Transverse colon (tissue), 4 donors: ENCODE measurements around the gene UBAC1. TPM values are rescaled to one million over a fixed set of nuclear protein-coding genes. Genes with fewer than 3 reads are reported as not detected.

Experiments
- DNase-seq: peaks from one replicate; pipeline ENCODE4 v3.0.0-alpha.2; 2019
- H3K27ac ChIP-seq, 4 donors: fragments of 200-600 bp; sonication (generic); 2 replicates each; pipeline ENCODE4 v1.5.1; 2016 to 2018; ENCODE audit warnings: inconsistent platforms in 4 of 4
- H3K27me3 ChIP-seq: fragments of 200-600 bp; sonication (generic); 2 replicates; pipeline ENCODE4 v1.5.1; 2017; ENCODE audit warnings: inconsistent platforms
- H3K36me3 ChIP-seq, 4 donors: fragments of 200-600 bp; sonication (generic); 2 replicates each; pipeline ENCODE4 v1.5.1; 2017 to 2019; ENCODE audit warnings: inconsistent platforms in 4 of 4
- H3K4me1 ChIP-seq, 4 donors: fragments of 200-600 bp; sonication (generic); 2 replicates each; pipeline ENCODE4 v1.5.1; 2017 to 2020; ENCODE audit warnings: inconsistent platforms in 4 of 4
- H3K4me3 ChIP-seq, 4 donors: fragments of 200-600 bp; sonication (generic); 1 replicate in 1 of 4; 2 replicates in 3 of 4; pipeline versions ENCODE4 v1.5.1 to v1.6.1; 2017 to 2019; ENCODE audit warnings: inconsistent platforms in 4 of 4
- H3K9me3 ChIP-seq, 2 donors: fragments of 200-600 bp; sonication (generic); 2 replicates each; pipeline ENCODE4 v1.5.1; 2017 to 2019; ENCODE audit warnings: inconsistent platforms in 2 of 2
- EP300 ChIP-seq: sonication (generic); formaldehyde crosslinking; IDR thresholded peaks from one replicate; pipeline ENCODE4 v1.6.1; 2017; ENCODE audit warnings: antibody characterized with exemption, low read depth
- POLR2A ChIP-seq: fragments of 450-650 bp; IDR thresholded peaks from one replicate; pipeline ENCODE4 v1.6.1; 2016; ENCODE audit warnings: antibody characterized with exemption, mild to moderate bottlenecking, moderate library complexity
- POLR2AphosphoS5 ChIP-seq, 3 donors: sonication (generic); formaldehyde crosslinking; IDR thresholded peaks; one replicate each; pipeline ENCODE4 v1.6.1; 2016; ENCODE audit warnings: antibody characterized with exemption in 3 of 3
- WGBS, 2 donors: methylation state at CpG; one replicate each; pipeline ENCODE4 v1.1.5; 2018; ENCODE audit warnings: low coverage in 1 of 2; 5-methylcytosine and 5-hydroxymethylcytosine counted together
- in situ Hi-C, 4 donors: fragments of 200-750 bp; cut with MboI; loops; one replicate each; pipeline versions ENCODE4 v1.15.0 to v1.15.1; 2017; ENCODE audit warnings: low sequenced_read_pairs in 3 of 4, low pct_ligation_motif_present in 1 of 4, low pct_unique_long_range_greater_than_20kb in 1 of 4
- intact Hi-C: fragments of 100-400 bp; cut with DNase I; formaldehyde crosslinking; loops from one replicate; pipeline ENCODE4 v1.15.1; 2023; ENCODE audit warnings: low total_unique reads
- total RNA-seq, 4 donors: library from RNA; depleted of rRNA; stranded (reverse); fragments of >200 nt; gene quantifications; one replicate each; pipeline ENCODE4 v1.1.0, GENCODE V29; 2016
- TF ChIP-seq, protein P1 (sequence below), 5 experiments: fragments of 200-600 bp in 3 of 5; fragments of 450-650 bp in 2 of 5; sonication (generic) in 3 of 5; IDR thresholded peaks; 1 replicate in 2 of 5; 2 replicates in 3 of 5; pipeline ENCODE4 v1.5.1; 2016 to 2017; ENCODE audit warnings: antibody characterized with exemption in 5 of 5, inconsistent platforms in 3 of 5, mild to moderate bottlenecking in 2 of 5, moderate library complexity in 1 of 5

The UBAC1 gene
- total RNA-seq, 4 donors from 2014 or later, result 42.6 to 91.9 (median 62.9) TPM

DNA sequence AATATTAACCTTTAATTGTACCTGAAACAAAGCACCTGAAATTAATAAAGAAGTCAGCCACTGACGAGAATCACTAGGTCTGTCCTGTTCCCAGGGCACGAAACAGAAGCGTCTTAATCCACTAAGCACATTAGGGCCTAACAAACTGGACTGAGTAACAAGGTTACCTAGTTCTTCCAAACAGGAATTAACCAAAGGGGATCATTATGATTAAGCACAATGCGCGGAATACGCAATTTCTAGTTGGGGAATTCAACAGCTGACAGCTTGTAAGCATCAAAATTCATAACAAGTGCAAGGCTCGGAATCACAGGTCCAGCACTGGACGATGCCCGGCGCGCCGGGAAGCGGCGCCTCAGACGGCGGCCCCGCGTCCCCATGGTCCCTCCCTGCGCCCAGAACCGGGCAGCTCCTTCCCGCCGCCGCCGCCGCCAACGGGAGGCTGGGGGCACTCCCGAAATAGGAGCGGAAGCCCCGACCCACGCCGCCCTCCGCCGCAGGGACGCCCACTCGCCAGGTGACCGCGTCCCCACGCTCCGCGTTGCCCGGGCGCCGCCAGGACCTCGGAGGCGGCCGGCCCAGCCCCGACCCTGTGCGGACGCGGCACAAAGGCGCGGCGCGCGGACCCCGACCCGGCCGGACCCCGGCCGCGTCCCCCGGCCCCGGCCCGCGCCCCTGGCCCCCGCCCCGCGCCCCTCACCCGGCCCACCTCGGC is 54.7 kb downstream of the UBAC1 start:
- Histone ChIP-seq H3K9me3 (no peaks in the 10 kb centered on the region), H3K27ac (peak overlapping the region; percentile 12 to 75 (median 63)), H3K4me3 (peak overlapping the region; percentile 35 to 80 (median 48)), H3K4me1 (peaks cover 18 to 43% (median 26%) of the 10 kb centered on the region in 4 donors), H3K27me3 (no peaks in the 10 kb centered on the region), H3K36me3 (no peaks in the 10 kb centered on the region)
- WGBS, 2 donors, result 0 to 1% methylated on average over 1 to 21 of the region's 70 CpGs
- in situ Hi-C loops (no loop called here), intact Hi-C loops (loop anchor here (2.0 kb wide), 1 partner anchor 50 kb away; no protein-coding TSS in a partner anchor)
- TF ChIP-seq, protein P1, sequence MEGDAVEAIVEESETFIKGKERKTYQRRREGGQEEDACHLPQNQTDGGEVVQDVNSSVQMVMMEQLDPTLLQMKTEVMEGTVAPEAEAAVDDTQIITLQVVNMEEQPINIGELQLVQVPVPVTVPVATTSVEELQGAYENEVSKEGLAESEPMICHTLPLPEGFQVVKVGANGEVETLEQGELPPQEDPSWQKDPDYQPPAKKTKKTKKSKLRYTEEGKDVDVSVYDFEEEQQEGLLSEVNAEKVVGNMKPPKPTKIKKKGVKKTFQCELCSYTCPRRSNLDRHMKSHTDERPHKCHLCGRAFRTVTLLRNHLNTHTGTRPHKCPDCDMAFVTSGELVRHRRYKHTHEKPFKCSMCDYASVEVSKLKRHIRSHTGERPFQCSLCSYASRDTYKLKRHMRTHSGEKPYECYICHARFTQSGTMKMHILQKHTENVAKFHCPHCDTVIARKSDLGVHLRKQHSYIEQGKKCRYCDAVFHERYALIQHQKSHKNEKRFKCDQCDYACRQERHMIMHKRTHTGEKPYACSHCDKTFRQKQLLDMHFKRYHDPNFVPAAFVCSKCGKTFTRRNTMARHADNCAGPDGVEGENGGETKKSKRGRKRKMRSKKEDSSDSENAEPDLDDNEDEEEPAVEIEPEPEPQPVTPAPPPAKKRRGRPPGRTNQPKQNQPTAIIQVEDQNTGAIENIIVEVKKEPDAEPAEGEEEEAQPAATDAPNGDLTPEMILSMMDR (IDR thresholded peaks at IDR 0.05), result no peak
- TF ChIP-seq POLR2AphosphoS5 (IDR thresholded peaks at IDR 0.05) (no peak), EP300 (no peak), POLR2A (no peak)
- DNase-seq, result peak; percentile 26

DNA sequence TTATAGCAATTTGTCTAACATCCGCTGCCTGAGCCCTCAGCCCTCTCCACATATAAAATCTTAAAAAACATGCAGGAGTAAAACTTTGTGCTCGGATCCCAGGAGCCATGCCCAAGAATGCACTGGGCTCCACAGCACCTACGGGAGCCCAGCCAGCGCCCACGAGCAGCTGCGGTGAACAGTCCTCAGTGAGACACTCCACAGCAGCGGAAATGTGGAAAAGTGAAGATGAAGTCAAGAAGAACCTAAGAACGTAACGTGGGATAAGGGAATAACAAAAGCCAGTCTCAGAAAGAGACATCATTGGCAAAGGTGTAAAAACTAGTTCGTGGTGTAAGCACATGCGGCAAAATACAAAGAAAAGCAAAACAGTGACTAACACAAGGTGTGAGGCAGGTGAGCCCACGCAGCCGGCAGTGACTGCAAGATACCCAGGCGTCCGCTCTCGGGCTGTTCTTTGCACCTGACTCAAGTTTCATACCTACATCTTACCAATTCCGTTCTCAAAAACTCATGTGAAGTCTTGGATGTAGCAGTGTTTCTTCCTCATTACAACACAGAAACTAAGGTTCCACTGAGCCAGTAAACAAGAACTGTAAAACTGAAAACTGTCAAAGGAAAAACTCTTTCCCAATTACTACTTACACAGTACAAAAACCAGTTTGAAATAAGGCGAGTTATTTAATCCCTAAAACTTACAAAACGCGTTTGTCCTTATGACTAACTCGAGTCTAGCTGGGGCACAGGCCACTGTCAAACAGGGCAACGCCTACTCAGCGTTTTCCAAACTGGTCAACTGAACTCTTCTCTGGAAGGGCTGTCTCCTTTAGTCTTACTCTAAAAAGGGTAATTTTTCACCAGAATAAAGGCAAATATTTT is 55.6 kb downstream of the UBAC1 start:
- Histone ChIP-seq H3K4me3 (peak overlapping the region in 3 of 4 donors; percentile 35 to 80 (median 54)), H3K27ac (peak overlapping the region; percentile 12 to 75 (median 63))
- peak; percentile 16 for DNase-seq

DNA sequence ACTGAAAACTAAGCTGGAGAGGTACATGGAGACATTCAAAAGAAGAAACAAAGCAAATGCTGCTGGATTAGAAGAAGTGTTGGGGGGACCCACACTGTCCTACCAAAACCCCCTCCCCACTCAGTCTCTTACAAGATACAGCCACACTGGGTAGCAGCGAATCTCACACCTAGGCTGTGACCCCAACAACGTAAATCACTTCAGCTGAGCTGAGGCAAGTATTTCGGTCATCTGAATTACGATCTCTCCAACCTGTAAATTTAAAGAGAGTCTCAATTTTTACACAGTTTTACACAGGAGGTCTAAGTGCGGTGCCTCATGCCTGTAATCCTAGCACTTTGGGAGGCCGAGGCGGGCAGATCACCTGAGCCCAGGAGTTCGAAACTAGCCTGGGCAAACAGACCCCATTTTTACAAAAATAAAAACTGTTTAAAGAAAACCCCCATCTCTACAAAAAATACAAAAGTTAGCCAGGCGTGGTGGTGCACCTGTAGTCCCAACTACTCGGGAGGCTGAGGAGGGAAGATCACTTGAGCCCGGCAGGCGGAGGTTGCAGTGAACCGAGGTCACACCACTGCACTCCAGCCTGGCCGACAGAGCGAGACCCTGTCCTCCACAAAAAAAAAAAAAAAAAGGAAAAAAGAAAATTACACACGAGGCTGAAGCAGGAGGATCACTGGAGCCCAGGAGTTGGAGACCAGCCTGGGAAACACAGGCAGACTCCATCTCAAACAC is 57.2 kb downstream of the UBAC1 start:
- Histone ChIP-seq H3K4me1 (peaks cover 13 to 33% (median 22%) of the 10 kb centered on the region in 4 donors), H3K27me3 (no peaks in the 10 kb centered on the region)
- in situ Hi-C loops, result no loop called here

More for the DNA sequence above, 55.6 kb downstream of the UBAC1 start:
- Histone ChIP-seq H3K4me1 (peaks cover 18 to 43% (median 26%) of the 10 kb centered on the region in 4 donors), H3K27me3 (no peaks in the 10 kb centered on the region), H3K9me3 (no peaks in the 10 kb centered on the region), H3K36me3 (no peaks in the 10 kb centered on the region)
- TF ChIP-seq, protein P1 (IDR thresholded peaks at IDR 0.05), result no peak
- TF ChIP-seq POLR2AphosphoS5 (IDR thresholded peaks at IDR 0.05) (no peak), EP300 (no peak), POLR2A (no peak)
- in situ Hi-C loops (no loop called here), intact Hi-C loops (loop anchor here (2.0 kb wide), 1 partner anchor 51 kb away; no protein-coding TSS in a partner anchor)
- 43 to 64% methylated on average over 9 to 23 of the region's 23 CpGs for WGBS, 2 donors

More for the DNA sequence above, 57.2 kb downstream of the UBAC1 start:
- no peak overlapping the region for H3K4me3 ChIP-seq
- no peaks in the 10 kb centered on the region for H3K36me3 ChIP-seq
- H3K9me3 ChIP-seq, result no peaks in the 10 kb centered on the region
- intact Hi-C loops, result no loop called here
- no peak overlapping the region for H3K27ac ChIP-seq
- WGBS, 2 donors, result 95 to 96% methylated on average over 15 to 16 of the region's 16 CpGs
- DNase-seq, result no peak
- TF ChIP-seq POLR2A (no peak), POLR2AphosphoS5 (IDR thresholded peaks at IDR 0.05) (no peak), EP300 (no peak)
- TF ChIP-seq, protein P1 (IDR thresholded peaks at IDR 0.05), result no peak
